Measurements from ENCODE around the gene GPR151. TPM values are rescaled to one million over a fixed set of nuclear protein-coding genes. Genes with fewer than 3 reads are reported as not detected.

GPR151 gene
- total and polyA plus RNA-seq, 5 donors from 2014 or later, result 0.13 TPM; not detected in 4

- Histone ChIP-seq H3K4me3 (ENCODE audit: low read depth, low read length) (no peak overlapping the region), H3K36me3 (ENCODE audit: control insufficient read depth, insufficient read depth, low read length) (peaks cover 31% of the 10 kb centered on the region), H3K27me3 (ENCODE audit: control insufficient read depth, insufficient read depth, low read length) (no peaks in the 10 kb centered on the region), H3K9me3 (ENCODE audit: control insufficient read depth in 2 of 2, low read length in 2 of 2) (no peaks in the 10 kb centered on the region), H3K4me1 (ENCODE audit: control insufficient read depth, insufficient read depth, low read length, poor library complexity, severe bottlenecking) (no peaks in the 10 kb centered on the region), H3K27ac (ENCODE audit: insufficient read depth, low read length, poor library complexity, severe bottlenecking) (no peak overlapping the region)
- ATAC-seq (ENCODE audit: low read depth in 2 of 2) (no peak), DNase-seq (no peak)
- Mint-ChIP-seq H3K36me3 (peaks cover 31% of the 10 kb centered on the region), H3K9me3 (no peaks in the 10 kb centered on the region), H3K4me3 (no peak overlapping the region), H3K27me3 (no peaks in the 10 kb centered on the region), H3K27ac (no peak overlapping the region), H3K4me1 (peaks cover 0 to 15% (median 2%) of the 10 kb centered on the region in 4 donors)
Observed at GRCh38 chr5:146490089-146490843, 25.7 kb downstream of the GPR151 start.

- Histone ChIP-seq H3K4me3 (ENCODE audit: low read depth, low read length) (no peak overlapping the region), H3K27me3 (ENCODE audit: control insufficient read depth, insufficient read depth, low read length) (no peaks in the 10 kb centered on the region), H3K4me1 (ENCODE audit: control insufficient read depth, insufficient read depth, low read length, poor library complexity, severe bottlenecking) (no peaks in the 10 kb centered on the region), H3K9me3 (ENCODE audit: control insufficient read depth in 2 of 2, low read length in 2 of 2) (no peaks in the 10 kb centered on the region), H3K36me3 (ENCODE audit: control insufficient read depth, insufficient read depth, low read length) (peaks cover 56% of the 10 kb centered on the region), H3K27ac (ENCODE audit: insufficient read depth, low read length, poor library complexity, severe bottlenecking) (no peak overlapping the region)
- Mint-ChIP-seq H3K4me1 (peaks cover 0 to 3% (median 2%) of the 10 kb centered on the region in 4 donors), H3K9me3 (no peaks in the 10 kb centered on the region), H3K4me3 (no peak overlapping the region), H3K36me3 (peaks cover 45% of the 10 kb centered on the region), H3K27ac (peak overlapping the region in 1 of 3 donors; percentile 22), H3K27me3 (no peaks in the 10 kb centered on the region)
- ATAC-seq (ENCODE audit: low read depth in 2 of 2), result no peak
- no peak for DNase-seq
Observed at GRCh38 chr5:146484714-146485391, 31.1 kb downstream of the GPR151 start.

- no peak overlapping the region for H3K4me3 Mint-ChIP-seq
- H3K9me3 Mint-ChIP-seq, result no peaks in the 10 kb centered on the region
- no peak for ATAC-seq (ENCODE audit: low read depth in 2 of 2)
- peaks cover 0 to 5% (median 2%) of the 10 kb centered on the region in 4 donors for H3K4me1 Mint-ChIP-seq
- H3K27me3 Mint-ChIP-seq, result no peaks in the 10 kb centered on the region
- no peak for DNase-seq
- H3K36me3 Mint-ChIP-seq, result peaks cover 45% of the 10 kb centered on the region
- H3K9me3 ChIP-seq (ENCODE audit: control insufficient read depth in 2 of 2, low read length in 2 of 2), result no peaks in the 10 kb centered on the region
- H3K4me1 ChIP-seq (ENCODE audit: control insufficient read depth, insufficient read depth, low read length, poor library complexity, severe bottlenecking), result no peaks in the 10 kb centered on the region
- H3K27me3 ChIP-seq (ENCODE audit: control insufficient read depth, insufficient read depth, low read length), result no peaks in the 10 kb centered on the region
- H3K36me3 ChIP-seq (ENCODE audit: control insufficient read depth, insufficient read depth, low read length), result peaks cover 65% of the 10 kb centered on the region
- H3K27ac ChIP-seq (ENCODE audit: insufficient read depth, low read length, poor library complexity, severe bottlenecking), result no peak overlapping the region
- H3K4me3 ChIP-seq (ENCODE audit: low read depth, low read length), result no peak overlapping the region
- no peak overlapping the region for H3K27ac Mint-ChIP-seq
Observed at GRCh38 chr5:146482775-146483174, 33.2 kb downstream of the GPR151 start.

- Mint-ChIP-seq H3K27me3 (no peaks in the 10 kb centered on the region), H3K27ac (no peak overlapping the region), H3K9me3 (no peaks in the 10 kb centered on the region), H3K4me3 (no peak overlapping the region), H3K4me1 (peaks cover 4 to 11% (median 7%) of the 10 kb centered on the region in 4 donors), H3K36me3 (peaks cover 52% of the 10 kb centered on the region)
- Histone ChIP-seq H3K4me1 (ENCODE audit: control insufficient read depth, insufficient read depth, low read length, poor library complexity, severe bottlenecking) (no peaks in the 10 kb centered on the region), H3K4me3 (ENCODE audit: low read depth, low read length) (no peak overlapping the region), H3K36me3 (ENCODE audit: control insufficient read depth, insufficient read depth, low read length) (peaks cover 65% of the 10 kb centered on the region), H3K27me3 (ENCODE audit: control insufficient read depth, insufficient read depth, low read length) (no peaks in the 10 kb centered on the region), H3K9me3 (ENCODE audit: control insufficient read depth in 2 of 2, low read length in 2 of 2) (no peaks in the 10 kb centered on the region), H3K27ac (ENCODE audit: insufficient read depth, low read length, poor library complexity, severe bottlenecking) (no peak overlapping the region)
- ATAC-seq (ENCODE audit: low read depth in 2 of 2), result no peak
- DNase-seq, result no peak
Observed at GRCh38 chr5:146475906-146476305, 40.1 kb downstream of the GPR151 start.

GRCh38 chr5:146475190-146475780 is 40.7 kb downstream of the GPR151 start:
- Mint-ChIP-seq H3K4me3 (no peak overlapping the region), H3K36me3 (peaks cover 56% of the 10 kb centered on the region), H3K27ac (peak overlapping the region in 1 of 3 donors; percentile 61), H3K4me1 (peaks cover 4 to 11% (median 7%) of the 10 kb centered on the region in 4 donors), H3K9me3 (no peaks in the 10 kb centered on the region), H3K27me3 (no peaks in the 10 kb centered on the region)
- H3K4me3 ChIP-seq (ENCODE audit: low read depth, low read length), result no peak overlapping the region
- DNase-seq, result no peak
- peaks cover 66% of the 10 kb centered on the region for H3K36me3 ChIP-seq (ENCODE audit: control insufficient read depth, insufficient read depth, low read length)
- H3K27me3 ChIP-seq (ENCODE audit: control insufficient read depth, insufficient read depth, low read length), result no peaks in the 10 kb centered on the region
- no peaks in the 10 kb centered on the region for H3K9me3 ChIP-seq (ENCODE audit: control insufficient read depth in 2 of 2, low read length in 2 of 2)
- ATAC-seq (ENCODE audit: low read depth in 2 of 2), result no peak
- H3K27ac ChIP-seq (ENCODE audit: insufficient read depth, low read length, poor library complexity, severe bottlenecking), result no peak overlapping the region
- no peaks in the 10 kb centered on the region for H3K4me1 ChIP-seq (ENCODE audit: control insufficient read depth, insufficient read depth, low read length, poor library complexity, severe bottlenecking)

- Mint-ChIP-seq H3K27me3 (no peaks in the 10 kb centered on the region), H3K27ac (no peak overlapping the region)
- H3K27ac ChIP-seq (ENCODE audit: insufficient read depth, low read length, poor library complexity, severe bottlenecking), result no peak overlapping the region
Observed at GRCh38 chr5:146474065-146474464, 41.9 kb downstream of the GPR151 start.

GRCh38 chr5:146467760-146468159 is 48.2 kb downstream of the GPR151 start:
- H3K27ac ChIP-seq (ENCODE audit: insufficient read depth, low read length, poor library complexity, severe bottlenecking), result no peak overlapping the region
- peaks cover 72% of the 10 kb centered on the region for H3K36me3 ChIP-seq (ENCODE audit: control insufficient read depth, insufficient read depth, low read length)
- Mint-ChIP-seq H3K9me3 (no peaks in the 10 kb centered on the region), H3K27me3 (no peaks in the 10 kb centered on the region), H3K27ac (peak overlapping the region in 1 of 3 donors; percentile 55), H3K4me3 (no peak overlapping the region), H3K36me3 (peaks cover 58% of the 10 kb centered on the region), H3K4me1 (peaks cover 16 to 32% (median 24%) of the 10 kb centered on the region in 4 donors)
- no peaks in the 10 kb centered on the region for H3K4me1 ChIP-seq (ENCODE audit: control insufficient read depth, insufficient read depth, low read length, poor library complexity, severe bottlenecking)
- DNase-seq (no peak), ATAC-seq (ENCODE audit: low read depth in 2 of 2) (no peak)
- no peaks in the 10 kb centered on the region for H3K9me3 ChIP-seq (ENCODE audit: control insufficient read depth in 2 of 2, low read length in 2 of 2)
- H3K27me3 ChIP-seq (ENCODE audit: control insufficient read depth, insufficient read depth, low read length), result no peaks in the 10 kb centered on the region
- H3K4me3 ChIP-seq (ENCODE audit: low read depth, low read length), result no peak overlapping the region

More at GRCh38 chr5:146474065-146474464, 41.9 kb downstream of the GPR151 start:
- H3K4me3 Mint-ChIP-seq, result no peak overlapping the region
- ATAC-seq (ENCODE audit: low read depth in 2 of 2) (no peak), DNase-seq (no peak)
- peaks cover 58% of the 10 kb centered on the region for H3K36me3 Mint-ChIP-seq
- H3K4me1 Mint-ChIP-seq, result peaks cover 4 to 11% (median 7%) of the 10 kb centered on the region in 4 donors
- Histone ChIP-seq H3K4me3 (ENCODE audit: low read depth, low read length) (no peak overlapping the region), H3K36me3 (ENCODE audit: control insufficient read depth, insufficient read depth, low read length) (peaks cover 68% of the 10 kb centered on the region), H3K4me1 (ENCODE audit: control insufficient read depth, insufficient read depth, low read length, poor library complexity, severe bottlenecking) (no peaks in the 10 kb centered on the region), H3K9me3 (ENCODE audit: control insufficient read depth in 2 of 2, low read length in 2 of 2) (no peaks in the 10 kb centered on the region), H3K27me3 (ENCODE audit: control insufficient read depth, insufficient read depth, low read length) (no peaks in the 10 kb centered on the region)
- H3K9me3 Mint-ChIP-seq, result no peaks in the 10 kb centered on the region
